A549 (cell line): Measurements from ENCODE around the gene FAT3. TPM values are rescaled to one million over a fixed set of nuclear protein-coding genes. Genes with fewer than 3 reads are reported as not detected.

Experiments used
- ATAC-seq, 2 experiments: fragments of 200-7000 bp in 1 of 2; fragments of >200 bp in 1 of 2; cut with Nextera tagmentation in 1 of 2; cut with Tn5 transposase in 1 of 2; 3 replicates each; pipeline versions ENCODE4 v1.8.0 to v1.9.1; 2018 to 2020; ENCODE audit warnings: mild to moderate bottlenecking in 1 of 2, moderate library complexity in 1 of 2
- CTCF ChIA-PET: fragments of 300-600 bp; sonication (Branson Sonifier 250); formaldehyde crosslinking; extraction: SDS; loops from one replicate; lab custom pipeline; 2021; ENCODE audit warnings: antibody characterized with exemption, inconsistent platforms; lab: Yijun Ruan, JAX
- POLR2A ChIA-PET: fragments of 350-600 bp; formaldehyde crosslinking; extraction: SDS; loops from one replicate; lab custom pipeline; 2021; ENCODE audit warnings: antibody characterized with exemption, inconsistent platforms; lab: Yijun Ruan, JAX
- DNase-seq, 2 experiments: peaks; one replicate each; pipeline versions ENCODE4 v3.0.0 to v3.0.0-alpha.2; 2011 to 2016; ENCODE audit warnings: low read depth in 1 of 2, low spot score in 1 of 2
- FAIRE-seq: peaks from 2 replicates; lab custom pipeline; 2011; peaks lifted over from hg19 to GRCh38; lab: Jason Lieb, UNC
- H3K27ac ChIP-seq, 2 experiments: fragments of >200 bp; sonication (Bioruptor Twin); formaldehyde crosslinking; 3 replicates each; pipeline ENCODE4 v1.5.1; 2016 to 2017
- H3K4me1 ChIP-seq: fragments of >200 bp; sonication (Bioruptor Twin); formaldehyde crosslinking; 3 replicates; pipeline ENCODE4 v1.6.1; 2016
- H3K4me2 ChIP-seq: fragments of >200 bp; sonication (Bioruptor Twin); formaldehyde crosslinking; 3 replicates; pipeline ENCODE4 v1.6.1; 2016
- H3K4me3 ChIP-seq: fragments of >200 bp; sonication (Bioruptor Twin); formaldehyde crosslinking; 3 replicates; pipeline ENCODE4 v1.5.1; 2016
- H3K9me3 ChIP-seq: fragments of >200 bp; sonication (Bioruptor Twin); formaldehyde crosslinking; 3 replicates; pipeline ENCODE4 v1.6.1; 2016
- BCL3 ChIP-seq: fragments of >200 bp; sonication (Bioruptor Twin); formaldehyde crosslinking; IDR thresholded peaks from 3 replicates; pipeline ENCODE4 v1.6.1; 2016
- BHLHE40 ChIP-seq: IDR thresholded peaks from 2 replicates; pipeline ENCODE4 v1.6.1; 2012; ENCODE audit warnings: low read depth, low read length, inconsistent platforms
- CEBPB ChIP-seq, 2 experiments: fragments of >200 bp in 1 of 2; sonication (Bioruptor Twin) in 1 of 2; formaldehyde crosslinking in 1 of 2; IDR thresholded peaks; 2 replicates each; pipeline ENCODE4 v1.6.1; 2012 to 2016
- CHD2 ChIP-seq: fragments of 150-350 bp; IDR thresholded peaks from 2 replicates; pipeline ENCODE4 v1.6.1; 2014; ENCODE audit warnings: low read length; ENCODE audit not compliant: partially characterized antibody
- EHMT2 ChIP-seq: fragments of 200-600 bp; sonication (generic); IDR thresholded peaks from 2 replicates; pipeline ENCODE4 v1.6.1; 2016; ENCODE audit warnings: antibody characterized with exemption, low read depth, mild to moderate bottlenecking, moderate library complexity
- ESRRA ChIP-seq: fragments of 150-350 bp; IDR thresholded peaks from 2 replicates; pipeline ENCODE4 v1.6.1; 2014; ENCODE audit warnings: mild to moderate bottlenecking, low read length, borderline replicate concordance
- FOSB ChIP-seq: fragments of 250-450 bp; sonication (Bioruptor Pico); IDR thresholded peaks from 2 replicates; pipeline ENCODE4 v1.5.0; 2020; ENCODE audit warnings: mild to moderate bottlenecking, moderate library complexity
- FOSL2 ChIP-seq, 2 experiments: fragments of 450-650 bp in 1 of 2; fragments of >200 bp in 1 of 2; sonication (Bioruptor Twin) in 1 of 2; formaldehyde crosslinking; IDR thresholded peaks; 2 replicates each; pipeline versions ENCODE4 v1.5.0 to v1.6.1; 2016 to 2020; ENCODE audit warnings: mild to moderate bottlenecking in 1 of 2, moderate library complexity in 1 of 2
- GATA3 ChIP-seq: IDR thresholded peaks from 2 replicates; pipeline ENCODE4 v1.6.1; 2012; ENCODE audit warnings: borderline replicate concordance
- HMGXB4 ChIP-seq: fragments of 250-450 bp; sonication (Bioruptor Pico); IDR thresholded peaks from 2 replicates; pipeline ENCODE4 v1.5.0; 2021; ENCODE audit warnings: mild to moderate bottlenecking, moderate library complexity, borderline replicate concordance
- HOXA7 ChIP-seq: fragments of 250-450 bp; sonication (Bioruptor Pico); IDR thresholded peaks from 2 replicates; pipeline ENCODE4 v1.5.0; 2020; ENCODE audit warnings: mild to moderate bottlenecking, moderate library complexity
- HOXB13 ChIP-seq: fragments of 250-450 bp; sonication (Bioruptor Pico); IDR thresholded peaks from 2 replicates; pipeline ENCODE4 v1.5.0; 2020; ENCODE audit warnings: low read depth, mild to moderate bottlenecking, moderate library complexity
- JUN ChIP-seq, 2 experiments: fragments of >200 bp; sonication (Bioruptor Twin); formaldehyde crosslinking; IDR thresholded peaks; 2 replicates in 1 of 2; 3 replicates in 1 of 2; pipeline ENCODE4 v1.6.1; 2016 to 2017
- PBX3 ChIP-seq: IDR thresholded peaks from 2 replicates; pipeline ENCODE4 v1.6.1; 2012
- PHF8 ChIP-seq: fragments of 200-600 bp; sonication (generic); IDR thresholded peaks from 2 replicates; pipeline ENCODE4 v1.6.1; 2016; ENCODE audit warnings: low read depth, mild to moderate bottlenecking, antibody characterized with exemption, moderate library complexity, borderline replicate concordance
- POLR2A ChIP-seq: IDR thresholded peaks from 2 replicates; pipeline ENCODE4 v1.6.1; 2012; ENCODE audit warnings: mild to moderate bottlenecking, low read length
- POLR2AphosphoS2 ChIP-seq: conservative IDR thresholded peaks from 2 replicates; pipeline ENCODE4 v1.6.1; 2012; ENCODE audit warnings: low read length, improper control_type of control experiment, inconsistent platforms
- RCOR1 ChIP-seq: fragments of 150-350 bp; IDR thresholded peaks from 2 replicates; pipeline ENCODE4 v1.6.1; 2014; ENCODE audit warnings: antibody characterized with exemption, low read length, low read depth
- RFX5 ChIP-seq: fragments of 450-650 bp; IDR thresholded peaks from 2 replicates; pipeline ENCODE4 v1.7.1; 2014; ENCODE audit warnings: antibody characterized with exemption, mild to moderate bottlenecking, moderate library complexity
- RNF2 ChIP-seq: fragments of 200-600 bp; sonication (generic); IDR thresholded peaks from 2 replicates; pipeline ENCODE4 v1.6.1; 2016; ENCODE audit warnings: low read depth, mild to moderate bottlenecking, antibody characterized with exemption, moderate library complexity, borderline replicate concordance
- ZFP36 ChIP-seq: fragments of 450-650 bp; IDR thresholded peaks from 2 replicates; pipeline ENCODE4 v1.6.1; 2014; ENCODE audit warnings: borderline replicate concordance; ENCODE audit not compliant: partially characterized antibody
- ZSCAN20 ChIP-seq: fragments of 250-450 bp; sonication (Bioruptor Pico); IDR thresholded peaks from 2 replicates; pipeline ENCODE4 v1.8.0; 2022; ENCODE audit warnings: mild to moderate bottlenecking, moderate library complexity
- WGBS: methylation state at CpG from one replicate; pipeline ENCODE4 v1.1.6; 2017; ENCODE audit errors: missing lambda C conversion rate; 5-methylcytosine and 5-hydroxymethylcytosine counted together
- polyA plus RNA-seq, 4 experiments: library from polyadenylated mRNA; depleted of rRNA in 3 of 4; stranded (reverse); fragments of >200 nt; fragmentation: RNase III in 1 of 4; extraction: RNeasy Plus Mini Kit Qiagen cat#74134 plus additional on column Dnase treatment in 1 of 4; gene quantifications; 2 replicates in 3 of 4; 3 replicates in 1 of 4; pipeline ENCODE4 v1.2.3, GENCODE V29; 2011 to 2017

Gene FAT3
- polyA plus RNA-seq, 2 of the 4 experiments (the other 2 are of a cell fraction): 0.61 to 1.4 TPM

GRCh38 chr11:92204731-92205130 is 19.9 kb upstream of the FAT3 start:
- 43% methylated on average over 2 of the region's 2 CpGs for WGBS
- POLR2A ChIA-PET: no interaction called here

GRCh38 chr11:92206441-92206840 is 18.2 kb upstream of the FAT3 start:
- POLR2A ChIA-PET: no interaction called here
- 66% methylated on average over 2 of the region's 2 CpGs for WGBS
- Histone ChIP-seq H3K4me2 (no peak overlapping the region), H3K4me3 (no peak overlapping the region), H3K4me1 (no peaks in the 10 kb centered on the region), H3K27ac (no peak overlapping the region), H3K9me3 (no peaks in the 10 kb centered on the region)
- no peak for ATAC-seq
- no peak for TF ChIP-seq RNF2
- TF ChIP-seq ZSCAN20: no peak
- no peak for TF ChIP-seq BHLHE40
- no peak for TF ChIP-seq CEBPB (IDR thresholded peaks at IDR 0.05)
- no peak for TF ChIP-seq POLR2AphosphoS2
- TF ChIP-seq ZFP36: no peak
- TF ChIP-seq CHD2: no peak
- TF ChIP-seq PBX3: no peak
- no peak for TF ChIP-seq FOSB (CRISPR knock-in tag)
- no peak for TF ChIP-seq HMGXB4 (CRISPR knock-in tag)
- no peak for TF ChIP-seq POLR2A
- TF ChIP-seq GATA3: no peak
- TF ChIP-seq FOSL2 (IDR thresholded peaks at IDR 0.05): no peak
- TF ChIP-seq FOSL2 (CRISPR knock-in tag; IDR thresholded peaks at IDR 0.05): no peak
- TF ChIP-seq HOXA7 (CRISPR knock-in tag): no peak
- no peak for FAIRE-seq
- CTCF ChIA-PET: no interaction called here
- DNase-seq: no peak

More at GRCh38 chr11:92204731-92205130, 19.9 kb upstream of the FAT3 start:
- FAIRE-seq (no peak), DNase-seq (no peak), ATAC-seq (no peak)
- CTCF ChIA-PET: no interaction called here
- H3K4me2 ChIP-seq: no peak overlapping the region
- no peaks in the 10 kb centered on the region for H3K9me3 ChIP-seq
- H3K4me1 ChIP-seq: no peaks in the 10 kb centered on the region
- no peak for TF ChIP-seq ESRRA
- TF ChIP-seq JUN (IDR thresholded peaks at IDR 0.05): no peak
- TF ChIP-seq BCL3: no peak
- no peak for TF ChIP-seq FOSL2 (IDR thresholded peaks at IDR 0.05)
- TF ChIP-seq FOSL2 (CRISPR knock-in tag; IDR thresholded peaks at IDR 0.05): no peak
- TF ChIP-seq EHMT2: no peak
- TF ChIP-seq RFX5: no peak
- no peak for TF ChIP-seq HOXB13 (CRISPR knock-in tag)
- TF ChIP-seq RCOR1: no peak
- no peak for TF ChIP-seq PHF8
- no peak overlapping the region for H3K27ac ChIP-seq
- no peak overlapping the region for H3K4me3 ChIP-seq
